Measurements from ENCODE around the gene CD80.
"Not testable (repeated sequence)": the region's sequence is repeated elsewhere in the genome, so short reads cannot be mapped to it uniquely, and the experiment has no call there.

DNA sequence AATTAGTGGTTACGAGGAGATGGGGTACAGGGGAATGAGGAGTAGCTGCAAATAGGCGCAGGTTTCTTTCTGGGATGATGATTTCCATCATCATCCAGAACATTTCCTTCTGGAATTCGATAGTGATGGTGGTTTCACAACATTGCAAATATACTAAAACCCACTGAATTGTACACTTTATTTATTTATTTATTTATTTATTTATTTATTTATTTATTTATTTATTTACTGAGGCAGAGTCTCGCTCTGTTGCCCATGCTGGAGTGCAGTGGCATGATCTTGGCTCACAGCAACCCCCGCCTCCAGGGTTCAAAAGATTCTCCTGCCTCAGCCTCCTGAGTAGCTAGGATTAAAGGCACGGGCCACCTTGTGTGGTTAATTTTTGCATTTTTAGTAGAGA is 6.5 kb downstream of the CD80 start:
- TF ChIP-seq EZH2 (IDR thresholded peaks at IDR 0.05; ENCODE audit: low read length); CTCF (optimal IDR thresholded peaks at IDR 0.05 in 1 of 3, IDR thresholded peaks at IDR 0.05 in 1 of 3, conservative IDR thresholded peaks at IDR 0.05 in 1 of 3; ENCODE audit: extremely low read depth in 1 of 3, insufficient read depth in 2 of 3, low read length in 3 of 3): not testable (repeated sequence)
